Neural progenitor cell (in vitro differentiated cells): ENCODE measurements around the gene TBC1D9B. TPM values are rescaled to one million over a fixed set of nuclear protein-coding genes. Genes with fewer than 3 reads are reported as not detected.
A peak's percentile ranks its signal among the peaks of the same experiment; 100 is the strongest.

ENCODE experiments used
- DNase-seq: peaks from one replicate; pipeline ENCODE4 v3.0.0-alpha.2; 2016; ENCODE audit warnings: low spot score
- H2AFZ ChIP-seq: fragments of 200-600 bp; sonication (generic); replicated peaks from 2 replicates; pipeline ENCODE4 v1.6.1; 2016; ENCODE audit warnings: antibody characterized with exemption
- H3F3A ChIP-seq: fragments of 200-600 bp; sonication (generic); 2 replicates; pipeline ENCODE4 v1.6.1; 2016; ENCODE audit warnings: antibody characterized with exemption, low read depth
- H3K27ac ChIP-seq: fragments of 200-600 bp; sonication (generic); 2 replicates; pipeline ENCODE4 v1.5.1; 2016; ENCODE audit warnings: mild to moderate bottlenecking
- H3K27me3 ChIP-seq: fragments of 200-600 bp; sonication (generic); 2 replicates; pipeline ENCODE4 v1.6.1; 2016; ENCODE audit warnings: mild to moderate bottlenecking, moderate library complexity
- H3K36me3 ChIP-seq: fragments of 200-600 bp; sonication (generic); 2 replicates; pipeline ENCODE4 v1.5.1; 2016
- H3K4me1 ChIP-seq: fragments of 200-600 bp; sonication (generic); 2 replicates; pipeline ENCODE4 v1.6.1; 2016; ENCODE audit warnings: mixed run types
- H3K4me2 ChIP-seq: fragments of 200-600 bp; sonication (generic); 2 replicates; pipeline ENCODE4 v1.6.1; 2016
- H3K4me3 ChIP-seq: fragments of 200-600 bp; sonication (generic); 2 replicates; pipeline ENCODE4 v1.5.1; 2016
- H3K79me2 ChIP-seq: fragments of 200-600 bp; sonication (generic); 2 replicates; pipeline ENCODE4 v1.6.1; 2016; ENCODE audit warnings: low read depth
- H3K9ac ChIP-seq: fragments of 200-600 bp; sonication (generic); 2 replicates; pipeline ENCODE4 v1.6.1; 2016
- H3K9me3 ChIP-seq: fragments of 200-600 bp; sonication (generic); 2 replicates; pipeline ENCODE4 v1.5.1; 2016; ENCODE audit warnings: low read depth
- H4K20me1 ChIP-seq: fragments of 200-600 bp; sonication (generic); 2 replicates; pipeline ENCODE4 v1.6.1; 2016; ENCODE audit warnings: low read depth
- H3K27ac Mint-ChIP-seq: 3 replicates; pipeline ENCODE4 v1.8.0; 2021; ENCODE audit warnings: mixed read lengths
- H3K27me3 Mint-ChIP-seq: 2 replicates; pipeline ENCODE4 v1.8.0; 2022; ENCODE audit warnings: low read depth, mild to moderate bottlenecking, inconsistent platforms, moderate library complexity, mixed read lengths; ENCODE audit not compliant: insufficient read depth
- H3K36me3 Mint-ChIP-seq: 3 replicates; pipeline ENCODE4 v1.8.0; 2021; ENCODE audit warnings: mixed read lengths
- H3K4me1 Mint-ChIP-seq: 3 replicates; pipeline ENCODE4 v1.8.0; 2021; ENCODE audit warnings: mixed read lengths
- H3K4me3 Mint-ChIP-seq: 3 replicates; pipeline ENCODE4 v1.8.0; 2021; ENCODE audit warnings: mild to moderate bottlenecking, moderate library complexity, mixed read lengths
- H3K9me3 Mint-ChIP-seq: 3 replicates; pipeline ENCODE4 v1.8.0; 2020; ENCODE audit warnings: mixed read lengths
- CTCF ChIP-seq: fragments of 200-600 bp; sonication (generic); IDR thresholded peaks from 2 replicates; pipeline ENCODE4 v1.5.1; 2017; ENCODE audit warnings: antibody characterized with exemption, mild to moderate bottlenecking
- EZH2 ChIP-seq: fragments of 200-600 bp; sonication (generic); IDR thresholded peaks from 2 replicates; pipeline ENCODE4 v1.6.1; 2017; ENCODE audit warnings: antibody characterized with exemption, mild to moderate bottlenecking, moderate library complexity
- EZH2phosphoT487 ChIP-seq: fragments of 200-600 bp; sonication (generic); IDR thresholded peaks from 2 replicates; pipeline ENCODE4 v1.6.1; 2017; ENCODE audit warnings: antibody characterized with exemption
- total RNA-seq: library from RNA; depleted of rRNA; stranded (reverse); fragments of >200 nt; gene quantifications from 2 replicates; pipeline ENCODE4 v1.2.3, GENCODE V29; 2015; ENCODE audit warnings: low replicate concordance

Gene TBC1D9B
- total RNA-seq, 1 donor from 2014 or later, result 26.7 TPM

GRCh38 chr5:179869101-179869500, 38.6 kb downstream of the TBC1D9B start:
- H3K36me3 Mint-ChIP-seq, result peaks cover 11% of the 10 kb centered on the region
- peaks cover 6% of the 10 kb centered on the region for H3K4me1 Mint-ChIP-seq
- no peaks in the 10 kb centered on the region for H3K9me3 ChIP-seq
- H3K4me3 ChIP-seq, result no peak overlapping the region
- H3K27ac Mint-ChIP-seq, result no peak overlapping the region
- no peaks in the 10 kb centered on the region for H3K27me3 ChIP-seq
- no peaks in the 10 kb centered on the region for H3K27me3 Mint-ChIP-seq
- H3F3A ChIP-seq, result peaks cover 28% of the 10 kb centered on the region
- TF ChIP-seq CTCF, result no peak
- H4K20me1 ChIP-seq, result peaks cover 4% of the 10 kb centered on the region
- no peaks in the 10 kb centered on the region for H3K79me2 ChIP-seq
- H3K27ac ChIP-seq, result peak overlapping the region; percentile 73
- no peaks in the 10 kb centered on the region for H3K36me3 ChIP-seq
- no peaks in the 10 kb centered on the region for H3K9me3 Mint-ChIP-seq
- H2AFZ ChIP-seq, result no peak overlapping the region
- peak overlapping the region; percentile 11 for H3K9ac ChIP-seq
- no peak overlapping the region for H3K4me3 Mint-ChIP-seq
- peak overlapping the region; percentile 35 for H3K4me2 ChIP-seq
- DNase-seq, result peak; percentile 64
- peaks cover 20% of the 10 kb centered on the region for H3K4me1 ChIP-seq

GRCh38 chr5:179868541-179868940, 39.2 kb downstream of the TBC1D9B start:
- Mint-ChIP-seq H3K27me3 (no peaks in the 10 kb centered on the region), H3K27ac (peak overlapping the region; percentile 50), H3K4me1 (peaks cover 6% of the 10 kb centered on the region), H3K36me3 (peaks cover 14% of the 10 kb centered on the region), H3K4me3 (no peak overlapping the region), H3K9me3 (no peaks in the 10 kb centered on the region)
- no peak for DNase-seq
- no peak overlapping the region for H3K9ac ChIP-seq
- H3K4me1 ChIP-seq, result peaks cover 20% of the 10 kb centered on the region
- H3K27me3 ChIP-seq, result no peaks in the 10 kb centered on the region
- no peaks in the 10 kb centered on the region for H3K9me3 ChIP-seq
- peak overlapping the region; percentile 73 for H3K27ac ChIP-seq
- no peak overlapping the region for H2AFZ ChIP-seq
- peak overlapping the region; percentile 35 for H3K4me2 ChIP-seq
- H3F3A ChIP-seq, result peaks cover 28% of the 10 kb centered on the region
- H3K79me2 ChIP-seq, result no peaks in the 10 kb centered on the region
- H4K20me1 ChIP-seq, result peaks cover 4% of the 10 kb centered on the region
- no peaks in the 10 kb centered on the region for H3K36me3 ChIP-seq
- TF ChIP-seq EZH2phosphoT487 (no peak), CTCF (no peak), EZH2 (no peak)
- H3K4me3 ChIP-seq, result no peak overlapping the region

- no peak overlapping the region for H3K9ac ChIP-seq
- H3K27ac ChIP-seq, result no peak overlapping the region
- H3F3A ChIP-seq, result peaks cover 28% of the 10 kb centered on the region
- no peaks in the 10 kb centered on the region for H3K27me3 ChIP-seq
- no peaks in the 10 kb centered on the region for H3K36me3 ChIP-seq
- H3K4me3 Mint-ChIP-seq, result no peak overlapping the region
- H3K79me2 ChIP-seq, result no peaks in the 10 kb centered on the region
- no peaks in the 10 kb centered on the region for H3K9me3 ChIP-seq
- no peaks in the 10 kb centered on the region for H3K27me3 Mint-ChIP-seq
- no peak for TF ChIP-seq EZH2phosphoT487
- TF ChIP-seq CTCF, result no peak
- no peak for TF ChIP-seq EZH2
- no peaks in the 10 kb centered on the region for H3K9me3 Mint-ChIP-seq
- no peak overlapping the region for H3K27ac Mint-ChIP-seq
- no peak overlapping the region for H3K4me3 ChIP-seq
- H3K4me1 Mint-ChIP-seq, result peaks cover 6% of the 10 kb centered on the region
- peaks cover 4% of the 10 kb centered on the region for H4K20me1 ChIP-seq
- H2AFZ ChIP-seq, result no peak overlapping the region
- peaks cover 20% of the 10 kb centered on the region for H3K4me1 ChIP-seq
- H3K4me2 ChIP-seq, result no peak overlapping the region
- DNase-seq, result no peak
- peaks cover 15% of the 10 kb centered on the region for H3K36me3 Mint-ChIP-seq
Measured at GRCh38 chr5:179867476-179867875, 40.2 kb downstream of the TBC1D9B start.

GRCh38 chr5:179867079-179867465, 40.6 kb downstream of the TBC1D9B start:
- Histone ChIP-seq H3K9ac (no peak overlapping the region), H3K27ac (no peak overlapping the region), H3K4me1 (peaks cover 20% of the 10 kb centered on the region), H3K79me2 (no peaks in the 10 kb centered on the region), H3F3A (peaks cover 28% of the 10 kb centered on the region), H3K4me2 (no peak overlapping the region), H3K9me3 (no peaks in the 10 kb centered on the region), H2AFZ (no peak overlapping the region), H3K27me3 (no peaks in the 10 kb centered on the region), H3K4me3 (no peak overlapping the region), H4K20me1 (peaks cover 4% of the 10 kb centered on the region), H3K36me3 (no peaks in the 10 kb centered on the region)
- H3K36me3 Mint-ChIP-seq, result peaks cover 16% of the 10 kb centered on the region
- DNase-seq, result no peak
- H3K27me3 Mint-ChIP-seq, result no peaks in the 10 kb centered on the region
- no peak overlapping the region for H3K27ac Mint-ChIP-seq
- H3K4me3 Mint-ChIP-seq, result no peak overlapping the region
- H3K4me1 Mint-ChIP-seq, result peaks cover 6% of the 10 kb centered on the region
- no peak for TF ChIP-seq CTCF
- TF ChIP-seq EZH2phosphoT487, result no peak
- TF ChIP-seq EZH2, result no peak
- H3K9me3 Mint-ChIP-seq, result no peaks in the 10 kb centered on the region
